ENCODE measurements around the gene TMEM132D.

TMEM132D gene

GRCh38 chr12:129363041-129363440 is 540.8 kb downstream of the TMEM132D start:
- Histone ChIP-seq H3K9ac (ENCODE audit: low read length) (no peak overlapping the region), H3K9me3 (ENCODE audit: insufficient read depth, low read length) (no peaks in the 10 kb centered on the region), H3K9me2 (replicated peaks; ENCODE audit: insufficient read depth, low read length) (no peaks in the 10 kb centered on the region), H3K4me3 (ENCODE audit: insufficient read depth, low read length, poor library complexity, severe bottlenecking) (no peak overlapping the region), H3K27ac (ENCODE audit: low read depth, low read length) (no peak overlapping the region), H3K36me3 (ENCODE audit: low read length) (no peaks in the 10 kb centered on the region), H2AFZ (ENCODE audit: low read depth, low read length, severe bottlenecking) (no peak overlapping the region), H3K4me2 (ENCODE audit: low read depth, low read length, poor library complexity, severe bottlenecking) (no peak overlapping the region), H3K79me2 (ENCODE audit: insufficient read depth, low read length) (no peaks in the 10 kb centered on the region), H3K27me3 (ENCODE audit: low read length) (no peaks in the 10 kb centered on the region), H4K20me1 (ENCODE audit: low read depth, low read length) (no peaks in the 10 kb centered on the region), H3F3A (ENCODE audit: insufficient read depth) (no peaks in the 10 kb centered on the region)
- TF ChIP-seq EZH2phosphoT487 (conservative IDR thresholded peaks at IDR 0.05; ENCODE audit: low read length) (no peak), CTCF (IDR thresholded peaks at IDR 0.05; ENCODE audit: insufficient read depth, low read length, poor library complexity, severe bottlenecking) (no peak)

GRCh38 chr12:129357233-129357632 is 546.6 kb downstream of the TMEM132D start:
- H3K9me2 ChIP-seq (replicated peaks; ENCODE audit: insufficient read depth, low read length) = no peaks in the 10 kb centered on the region
- no peaks in the 10 kb centered on the region for H3K9me3 ChIP-seq (ENCODE audit: insufficient read depth, low read length)
- TF ChIP-seq EZH2phosphoT487 (conservative IDR thresholded peaks at IDR 0.05; ENCODE audit: low read length) (no peak), CTCF (IDR thresholded peaks at IDR 0.05; ENCODE audit: insufficient read depth, low read length, poor library complexity, severe bottlenecking) (no peak)

GRCh38 chr12:129351481-129351880 is 552.3 kb downstream of the TMEM132D start:
- Histone ChIP-seq H3K36me3 (ENCODE audit: low read length) (no peaks in the 10 kb centered on the region), H3F3A (ENCODE audit: insufficient read depth) (no peaks in the 10 kb centered on the region), H3K27me3 (ENCODE audit: low read length) (no peaks in the 10 kb centered on the region), H3K4me2 (ENCODE audit: low read depth, low read length, poor library complexity, severe bottlenecking) (no peak overlapping the region), H3K27ac (ENCODE audit: low read depth, low read length) (no peak overlapping the region), H3K79me2 (ENCODE audit: insufficient read depth, low read length) (no peaks in the 10 kb centered on the region), H4K20me1 (ENCODE audit: low read depth, low read length) (no peaks in the 10 kb centered on the region), H3K9ac (ENCODE audit: low read length) (no peak overlapping the region), H3K9me3 (ENCODE audit: insufficient read depth, low read length) (no peaks in the 10 kb centered on the region), H2AFZ (ENCODE audit: low read depth, low read length, severe bottlenecking) (no peak overlapping the region), H3K4me3 (ENCODE audit: insufficient read depth, low read length, poor library complexity, severe bottlenecking) (no peak overlapping the region), H3K9me2 (replicated peaks; ENCODE audit: insufficient read depth, low read length) (no peaks in the 10 kb centered on the region)
- TF ChIP-seq CTCF (IDR thresholded peaks at IDR 0.05; ENCODE audit: insufficient read depth, low read length, poor library complexity, severe bottlenecking) = no peak
- TF ChIP-seq EZH2phosphoT487 (conservative IDR thresholded peaks at IDR 0.05; ENCODE audit: low read length) = no peak

More at GRCh38 chr12:129357233-129357632, 546.6 kb downstream of the TMEM132D start:
- no peaks in the 10 kb centered on the region for H4K20me1 ChIP-seq (ENCODE audit: low read depth, low read length)
- H2AFZ ChIP-seq (ENCODE audit: low read depth, low read length, severe bottlenecking) = no peak overlapping the region
- H3K79me2 ChIP-seq (ENCODE audit: insufficient read depth, low read length) = no peaks in the 10 kb centered on the region
- H3K27me3 ChIP-seq (ENCODE audit: low read length) = no peaks in the 10 kb centered on the region
- no peaks in the 10 kb centered on the region for H3F3A ChIP-seq (ENCODE audit: insufficient read depth)
- H3K4me3 ChIP-seq (ENCODE audit: insufficient read depth, low read length, poor library complexity, severe bottlenecking) = no peak overlapping the region
- no peak overlapping the region for H3K4me2 ChIP-seq (ENCODE audit: low read depth, low read length, poor library complexity, severe bottlenecking)
- H3K27ac ChIP-seq (ENCODE audit: low read depth, low read length) = no peak overlapping the region
- no peaks in the 10 kb centered on the region for H3K36me3 ChIP-seq (ENCODE audit: low read length)
- H3K9ac ChIP-seq (ENCODE audit: low read length) = no peak overlapping the region

All from SU-DHL-6 (cell line).